Erythroblast (primary cell): ENCODE data around the gene ERGIC1.

Experiments
- GATA1 ChIP-seq: IDR thresholded peaks from 2 replicates; pipeline ENCODE4 v1.6.1; 2011; ENCODE audit warnings: low read depth, mild to moderate bottlenecking, control low read depth, low read length, moderate library complexity
- POLR2A ChIP-seq: IDR thresholded peaks from 2 replicates; pipeline ENCODE4 v1.6.1; 2011; ENCODE audit warnings: mild to moderate bottlenecking, low read length

DNA sequence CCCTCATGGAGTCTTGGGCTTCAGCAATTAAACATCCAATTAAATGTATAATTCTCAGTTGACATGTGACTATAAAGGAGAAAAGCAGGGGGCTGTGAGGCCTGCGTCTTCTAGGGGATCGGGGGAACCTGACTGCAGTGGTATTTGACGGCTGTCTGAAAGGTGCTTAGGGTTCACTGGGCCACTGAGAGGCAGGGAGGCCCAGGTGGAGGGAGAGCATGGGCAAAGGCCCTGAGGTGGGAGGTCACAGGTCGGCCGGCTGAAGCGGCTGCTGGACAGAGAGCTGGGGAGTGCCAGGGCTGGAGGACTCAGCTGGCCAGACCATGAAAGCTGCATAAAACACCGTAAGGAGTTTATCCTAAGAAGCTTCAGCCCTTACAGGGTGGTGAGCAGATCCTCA is 23.9 kb downstream of the ERGIC1 start:
- no peak for TF ChIP-seq POLR2A
- TF ChIP-seq GATA1 = no peak
